Omental fat pad (tissue), 4 donors: Measurements from ENCODE around the gene DYRK1B. TPM values are rescaled to one million over a fixed set of nuclear protein-coding genes. Genes with fewer than 3 reads are reported as not detected.

Experiments
- ATAC-seq: fragments of 150-250 bp; one replicate; pipeline ENCODE4 v1.9.1; 2016; ENCODE audit warnings: mild to moderate bottlenecking, moderate library complexity; ENCODE audit not compliant: low FRiP score
- DNase-seq: peaks from one replicate; pipeline ENCODE4 v3.0.0-alpha.2; 2019; ENCODE audit warnings: low spot score
- total RNA-seq, 4 donors: library from RNA; depleted of rRNA; stranded (reverse); fragments of >200 nt; gene quantifications; one replicate each; pipeline ENCODE4 v1.1.0, GENCODE V29; 2016
- TF ChIP-seq, protein P1 (sequence below), 3 donors: fragments of 450-650 bp; IDR thresholded peaks; one replicate each; pipeline ENCODE4 v1.5.1; 2016 to 2017; ENCODE audit warnings: antibody characterized with exemption in 3 of 3, mild to moderate bottlenecking in 3 of 3, moderate library complexity in 2 of 3

The DYRK1B gene
- total RNA-seq, 4 donors from 2014 or later: 4.6 to 9.9 (median 5.3) TPM

DNA sequence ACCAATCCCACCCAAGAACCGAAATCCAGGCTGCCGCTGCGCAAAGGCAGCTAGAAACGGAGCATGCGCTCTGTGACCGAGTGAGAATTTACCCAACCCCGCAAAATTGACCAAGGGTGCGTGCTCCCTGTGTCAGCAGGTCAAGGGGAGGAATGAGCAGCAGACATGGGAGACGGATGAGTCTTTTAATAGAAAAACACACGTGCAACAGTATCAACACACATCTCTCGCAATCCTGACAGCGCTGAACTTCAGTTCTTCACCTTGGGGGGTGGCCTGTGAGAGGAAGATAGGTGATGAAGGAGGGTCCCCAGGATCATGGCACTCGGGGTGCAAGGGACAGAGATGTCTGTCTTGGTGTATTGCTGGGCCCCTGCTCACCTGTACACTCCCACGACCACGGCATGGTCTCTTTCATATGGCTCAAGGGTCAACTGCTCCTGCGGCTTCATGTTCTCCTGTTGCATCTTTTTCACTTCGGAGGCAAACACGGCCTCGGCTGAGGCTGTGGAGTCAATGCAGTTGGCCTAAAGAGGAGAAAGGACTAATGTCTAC lies 402 bp upstream of the DYRK1B start:
- no peak for ATAC-seq
- no peak for DNase-seq
- TF ChIP-seq, protein P1, sequence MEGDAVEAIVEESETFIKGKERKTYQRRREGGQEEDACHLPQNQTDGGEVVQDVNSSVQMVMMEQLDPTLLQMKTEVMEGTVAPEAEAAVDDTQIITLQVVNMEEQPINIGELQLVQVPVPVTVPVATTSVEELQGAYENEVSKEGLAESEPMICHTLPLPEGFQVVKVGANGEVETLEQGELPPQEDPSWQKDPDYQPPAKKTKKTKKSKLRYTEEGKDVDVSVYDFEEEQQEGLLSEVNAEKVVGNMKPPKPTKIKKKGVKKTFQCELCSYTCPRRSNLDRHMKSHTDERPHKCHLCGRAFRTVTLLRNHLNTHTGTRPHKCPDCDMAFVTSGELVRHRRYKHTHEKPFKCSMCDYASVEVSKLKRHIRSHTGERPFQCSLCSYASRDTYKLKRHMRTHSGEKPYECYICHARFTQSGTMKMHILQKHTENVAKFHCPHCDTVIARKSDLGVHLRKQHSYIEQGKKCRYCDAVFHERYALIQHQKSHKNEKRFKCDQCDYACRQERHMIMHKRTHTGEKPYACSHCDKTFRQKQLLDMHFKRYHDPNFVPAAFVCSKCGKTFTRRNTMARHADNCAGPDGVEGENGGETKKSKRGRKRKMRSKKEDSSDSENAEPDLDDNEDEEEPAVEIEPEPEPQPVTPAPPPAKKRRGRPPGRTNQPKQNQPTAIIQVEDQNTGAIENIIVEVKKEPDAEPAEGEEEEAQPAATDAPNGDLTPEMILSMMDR (IDR thresholded peaks at IDR 0.05): no peak

DNA sequence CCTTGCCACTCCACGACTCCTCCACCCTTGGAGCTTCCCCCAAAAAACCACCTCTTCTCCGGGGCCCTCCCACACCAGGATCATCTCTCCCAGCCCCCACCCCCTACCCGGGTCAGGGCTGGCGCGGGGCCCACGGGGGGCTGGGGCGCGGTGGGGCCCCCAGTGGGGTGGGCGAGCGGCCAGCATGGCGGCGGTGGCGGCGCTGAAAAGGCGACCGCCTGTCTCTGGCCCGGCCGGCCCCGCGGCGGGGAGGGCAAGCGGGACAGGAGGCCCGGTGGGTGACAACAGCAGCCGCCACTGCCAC lies 850 bp downstream of the DYRK1B start:
- ATAC-seq: no peak
- TF ChIP-seq, protein P1 (IDR thresholded peaks at IDR 0.05): no peak

DNA sequence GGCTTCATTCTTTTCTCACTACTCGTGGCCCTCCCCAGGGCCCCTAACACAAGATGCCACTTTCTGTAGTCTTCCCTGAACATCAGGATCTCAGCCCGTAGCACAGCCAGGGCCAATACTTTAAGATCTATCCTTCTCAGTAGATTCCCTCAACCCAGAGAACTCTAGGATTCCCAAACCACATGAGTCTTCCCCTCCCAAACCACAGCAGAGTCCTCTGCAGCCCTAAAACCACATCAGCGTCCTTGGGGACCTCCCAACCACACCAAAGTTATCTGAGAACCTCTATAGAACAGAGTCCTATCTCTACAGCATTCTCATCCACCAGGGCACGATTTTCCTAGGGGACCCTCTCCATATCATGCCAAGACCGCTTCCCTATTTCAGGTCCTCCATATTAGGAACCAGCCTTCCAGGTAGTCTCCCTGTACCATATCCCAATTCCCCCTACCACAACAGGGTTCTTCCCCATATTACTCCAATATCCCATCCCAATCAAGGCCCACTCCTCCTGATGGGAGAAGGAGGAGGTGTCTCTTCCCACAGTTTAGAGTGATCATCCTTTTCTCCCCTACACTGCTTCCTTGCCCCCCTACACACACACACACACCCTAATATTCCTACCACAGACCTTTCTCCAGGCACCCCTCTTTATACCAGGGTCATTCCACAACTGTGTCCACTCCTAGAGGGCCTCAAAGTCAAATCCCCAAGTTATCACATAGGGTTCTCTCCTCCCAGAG lies 1.4 kb downstream of the DYRK1B start:
- TF ChIP-seq, protein P1 (IDR thresholded peaks at IDR 0.05): no peak
- no peak for ATAC-seq
- DNase-seq: no peak

More for the DNA sequence above, 850 bp downstream of the DYRK1B start:
- DNase-seq: no peak

- DNase-seq (no peak), ATAC-seq (no peak)
- TF ChIP-seq, protein P1 (IDR thresholded peaks at IDR 0.05): no peak
Observed at GRCh38 chr19:39831679-39832078, 2.3 kb downstream of the DYRK1B start.

- TF ChIP-seq, protein P1 (IDR thresholded peaks at IDR 0.05): no peak
- ATAC-seq (no peak), DNase-seq (no peak)
Observed at GRCh38 chr19:39830847-39831246, 3.1 kb downstream of the DYRK1B start.

GRCh38 chr19:39830406-39830805 lies 3.6 kb downstream of the DYRK1B start:
- ATAC-seq (no peak), DNase-seq (no peak)
- TF ChIP-seq, protein P1 (IDR thresholded peaks at IDR 0.05): no peak

- DNase-seq (no peak), ATAC-seq (no peak)
- TF ChIP-seq, protein P1 (IDR thresholded peaks at IDR 0.05): no peak
Observed at GRCh38 chr19:39829702-39830275, 4.2 kb downstream of the DYRK1B start.
